NCI-H82 treated with DMSO at 0.1 percent for 48 hours (cell line): ENCODE measurements around the gene MTG1.
"Not testable (repeated sequence)": the region's sequence is repeated elsewhere in the genome, so short reads cannot be mapped to it uniquely, and the experiment has no call there.

Experiments used
- DNase-seq: peaks from one replicate; lab custom pipeline; 2025; ENCODE audit not compliant: unreplicated experiment; lab: John Stamatoyannopoulos, UW

Gene MTG1

GRCh38 chr10:133465191-133465949 lies 71.4 kb downstream of the MTG1 start:
- DNase-seq: no peak

GRCh38 chr10:133465950-133466474 lies 72.1 kb downstream of the MTG1 start:
- DNase-seq: no peak

GRCh38 chr10:133466683-133467275 lies 72.8 kb downstream of the MTG1 start:
- DNase-seq: no peak

GRCh38 chr10:133467286-133467911 lies 73.4 kb downstream of the MTG1 start:
- no peak for DNase-seq

GRCh38 chr10:133469205-133469604 lies 75.2 kb downstream of the MTG1 start:
- not testable (repeated sequence) for DNase-seq

GRCh38 chr10:133471300-133472109 lies 77.5 kb downstream of the MTG1 start:
- no peak for DNase-seq
